Glomerular visceral epithelial cell (primary cell): ENCODE measurements around the gene PSORS1C1.
"Not testable (repeated sequence)": the region's sequence is repeated elsewhere in the genome, so short reads cannot be mapped to it uniquely, and the experiment has no call there.

Source experiments
- DNase-seq: peaks from one replicate; pipeline ENCODE4 v3.0.0-alpha.2; 2016; ENCODE audit errors: extremely low spot score

The PSORS1C1 gene

GRCh38 chr6:31158140-31158862, 43.7 kb downstream of the PSORS1C1 start, which contains the start of gene TCF19:
Gene TCF19, plus strand, starts transcription at chr6:31158589. Its CDS starts 881 bp downstream, at chr6:31159470.
- peak; percentile 100 for DNase-seq

- DNase-seq, result peak; percentile 60
Measured at GRCh38 chr6:31158863-31159855, 44.6 kb downstream of the PSORS1C1 start.

- no peak for DNase-seq
Measured at GRCh38 chr6:31161216-31162126, 46.9 kb downstream of the PSORS1C1 start.

GRCh38 chr6:31162463-31163165, 48.0 kb downstream of the PSORS1C1 start:
- no peak for DNase-seq

GRCh38 chr6:31163922-31164321, 49.3 kb downstream of the PSORS1C1 start:
- no peak for DNase-seq

GRCh38 chr6:31164475-31165063, 50.0 kb downstream of the PSORS1C1 start:
- not testable (repeated sequence) for DNase-seq

GRCh38 chr6:31165064-31165832, 50.6 kb downstream of the PSORS1C1 start:
- not testable (repeated sequence) for DNase-seq

GRCh38 chr6:31165986-31166385, 51.4 kb downstream of the PSORS1C1 start:
- no peak for DNase-seq

- DNase-seq, result no peak
Measured at GRCh38 chr6:31168606-31169005, 54.0 kb downstream of the PSORS1C1 start.

- DNase-seq, result no peak
Measured at GRCh38 chr6:31169123-31169857, 54.7 kb downstream of the PSORS1C1 start.

- not testable (repeated sequence) for DNase-seq
Measured at GRCh38 chr6:31169858-31170599, 55.4 kb downstream of the PSORS1C1 start.

- DNase-seq, result no peak
Measured at GRCh38 chr6:31170600-31170881, 55.9 kb downstream of the PSORS1C1 start, which contains the start of gene POU5F1. Gene POU5F1, minus strand, starts transcription at chr6:31170682. Its CDS starts 62 bp downstream, at chr6:31170620.

GRCh38 chr6:31170987-31171671, 56.5 kb downstream of the PSORS1C1 start:
- no peak for DNase-seq

GRCh38 chr6:31171931-31172905, 57.6 kb downstream of the PSORS1C1 start:
- DNase-seq, result no peak

GRCh38 chr6:31172973-31173384, 58.4 kb downstream of the PSORS1C1 start:
- no peak for DNase-seq

GRCh38 chr6:31173406-31173805, 58.8 kb downstream of the PSORS1C1 start:
- no peak for DNase-seq

- no peak for DNase-seq
Measured at GRCh38 chr6:31174378-31174777, 59.8 kb downstream of the PSORS1C1 start.
